ENCODE measurements around the gene GSTK1.
"Not testable (repeated sequence)": the region's sequence is repeated elsewhere in the genome, so short reads cannot be mapped to it uniquely, and the experiment has no call there.

GSTK1 gene

GRCh38 chr7:143289888-143290287 lies 26.6 kb downstream of the GSTK1 start:
- not testable (repeated sequence) for FAIRE-seq; DNase-seq (ENCODE audit: extremely low spot score, insufficient read length, low read depth)

GRCh38 chr7:143290293-143290692 lies 27.1 kb downstream of the GSTK1 start:
- FAIRE-seq (no peak), DNase-seq (ENCODE audit: extremely low spot score, insufficient read length, low read depth) (no peak)

- no peak for DNase-seq (ENCODE audit: extremely low spot score, insufficient read length, low read depth)
Measured at GRCh38 chr7:143292876-143293275, 29.6 kb downstream of the GSTK1 start.

GRCh38 chr7:143295870-143296269 lies 32.6 kb downstream of the GSTK1 start:
- FAIRE-seq (no peak), DNase-seq (ENCODE audit: extremely low spot score, insufficient read length, low read depth) (no peak)

More at GRCh38 chr7:143292876-143293275, 29.6 kb downstream of the GSTK1 start:
- no peak for FAIRE-seq

GRCh38 chr7:143296686-143297085 lies 33.4 kb downstream of the GSTK1 start:
- DNase-seq (ENCODE audit: extremely low spot score, insufficient read length, low read depth) (no peak), FAIRE-seq (no peak)

GRCh38 chr7:143299346-143299745 lies 36.1 kb downstream of the GSTK1 start:
- FAIRE-seq = no peak

GRCh38 chr7:143299840-143300239 lies 36.6 kb downstream of the GSTK1 start:
- DNase-seq (ENCODE audit: extremely low spot score, insufficient read length, low read depth) (no peak), FAIRE-seq (no peak)

More at GRCh38 chr7:143299346-143299745, 36.1 kb downstream of the GSTK1 start:
- DNase-seq (ENCODE audit: extremely low spot score, insufficient read length, low read depth) = no peak

GRCh38 chr7:143300959-143301935 lies 38.0 kb downstream of the GSTK1 start:
- FAIRE-seq (no peak), DNase-seq (ENCODE audit: extremely low spot score, insufficient read length, low read depth) (no peak)

GRCh38 chr7:143303733-143304132 lies 40.5 kb downstream of the GSTK1 start:
- FAIRE-seq (no peak), DNase-seq (ENCODE audit: extremely low spot score, insufficient read length, low read depth) (no peak)

- no peak for DNase-seq (ENCODE audit: extremely low spot score, insufficient read length, low read depth)
Measured at GRCh38 chr7:143304938-143305337, 41.7 kb downstream of the GSTK1 start.

GRCh38 chr7:143305423-143306070 lies 42.3 kb downstream of the GSTK1 start:
- DNase-seq (ENCODE audit: extremely low spot score, insufficient read length, low read depth) = no peak
- FAIRE-seq = no peak

More at GRCh38 chr7:143304938-143305337, 41.7 kb downstream of the GSTK1 start:
- FAIRE-seq = no peak

GRCh38 chr7:143308632-143309031 lies 45.4 kb downstream of the GSTK1 start:
- no peak for DNase-seq (ENCODE audit: extremely low spot score, insufficient read length, low read depth)
- FAIRE-seq = no peak

GRCh38 chr7:143314127-143314526 lies 50.9 kb downstream of the GSTK1 start:
- DNase-seq (ENCODE audit: extremely low spot score, insufficient read length, low read depth) (no peak), FAIRE-seq (no peak)

- DNase-seq (ENCODE audit: extremely low spot score, insufficient read length, low read depth) (no peak), FAIRE-seq (no peak)
Measured at GRCh38 chr7:143315776-143316175, 52.5 kb downstream of the GSTK1 start, which contains the start of gene CLCN1. Gene CLCN1 (plus strand): TSS chr7:143316111. CDS start chr7:143316213, 102 bp downstream.

- DNase-seq (ENCODE audit: extremely low spot score, insufficient read length, low read depth) = no peak
- FAIRE-seq = no peak
Measured at GRCh38 chr7:143316492-143316891, 53.3 kb downstream of the GSTK1 start.

GRCh38 chr7:143318661-143319060 lies 55.4 kb downstream of the GSTK1 start:
- no peak for FAIRE-seq
- no peak for DNase-seq (ENCODE audit: extremely low spot score, insufficient read length, low read depth)
